Suprapubic skin (tissue), 4 donors: ENCODE results near the gene GRM7. TPM values are rescaled to one million over a fixed set of nuclear protein-coding genes. Genes with fewer than 3 reads are reported as not detected.

ENCODE experiments used
- DNase-seq, 2 donors: peaks; one replicate each; pipeline ENCODE4 v3.0.0-alpha.2; 2019; ENCODE audit warnings: low spot score in 2 of 2
- H3K27ac ChIP-seq: fragments of 200-600 bp; sonication (generic); one replicate; pipeline ENCODE4 v1.5.1; 2019
- H3K27me3 ChIP-seq: fragments of 200-600 bp; sonication (generic); one replicate; pipeline ENCODE4 v1.5.1; 2019
- H3K36me3 ChIP-seq: fragments of 200-600 bp; sonication (generic); one replicate; pipeline ENCODE4 v1.5.1; 2019
- H3K4me1 ChIP-seq: fragments of 200-600 bp; sonication (generic); one replicate; pipeline ENCODE4 v1.5.1; 2019
- H3K4me3 ChIP-seq: fragments of 200-600 bp; sonication (generic); one replicate; pipeline ENCODE4 v1.5.1; 2019; ENCODE audit warnings: mild to moderate bottlenecking
- H3K9me3 ChIP-seq: fragments of 200-600 bp; sonication (generic); one replicate; pipeline ENCODE4 v1.5.1; 2019
- EP300 ChIP-seq: sonication (generic); formaldehyde crosslinking; IDR thresholded peaks from one replicate; pipeline ENCODE4 v1.6.1; 2017; ENCODE audit warnings: antibody characterized with exemption
- POLR2A ChIP-seq, 2 donors: fragments of 450-650 bp; IDR thresholded peaks; one replicate each; pipeline ENCODE4 v1.6.1; 2017; ENCODE audit warnings: antibody characterized with exemption in 2 of 2, mild to moderate bottlenecking in 2 of 2, moderate library complexity in 2 of 2
- POLR2AphosphoS5 ChIP-seq, 3 donors: sonication (generic); formaldehyde crosslinking; IDR thresholded peaks; one replicate each; pipeline ENCODE4 v1.6.1; 2017; ENCODE audit warnings: antibody characterized with exemption in 3 of 3
- WGBS: methylation state at CpG from one replicate; pipeline ENCODE4 v1.1.5; 2018; 5-methylcytosine and 5-hydroxymethylcytosine counted together
- total RNA-seq, 4 donors: library from RNA; depleted of rRNA; stranded (reverse); fragments of >200 nt; gene quantifications; one replicate each; pipeline ENCODE4 v1.1.0, GENCODE V29; 2016
- TF ChIP-seq, protein P1 (sequence below), 2 donors: fragments of 200-600 bp in 1 of 2; fragments of 450-650 bp in 1 of 2; sonication (generic) in 1 of 2; IDR thresholded peaks; one replicate each; pipeline ENCODE4 v1.5.1; 2016 to 2019; ENCODE audit warnings: antibody characterized with exemption in 2 of 2, mild to moderate bottlenecking in 1 of 2, moderate library complexity in 1 of 2

Gene GRM7
- total RNA-seq, 4 donors from 2014 or later, result 0.21 to 0.48 TPM; not detected in 2

- Histone ChIP-seq H3K4me1 (no peaks in the 10 kb centered on the region), H3K36me3 (no peaks in the 10 kb centered on the region), H3K4me3 (no peak overlapping the region), H3K9me3 (no peaks in the 10 kb centered on the region), H3K27ac (no peak overlapping the region), H3K27me3 (no peaks in the 10 kb centered on the region)
- TF ChIP-seq POLR2A (IDR thresholded peaks at IDR 0.05), result no peak
- no peak for TF ChIP-seq EP300
- TF ChIP-seq POLR2AphosphoS5 (IDR thresholded peaks at IDR 0.05), result no peak
- TF ChIP-seq, protein P1, sequence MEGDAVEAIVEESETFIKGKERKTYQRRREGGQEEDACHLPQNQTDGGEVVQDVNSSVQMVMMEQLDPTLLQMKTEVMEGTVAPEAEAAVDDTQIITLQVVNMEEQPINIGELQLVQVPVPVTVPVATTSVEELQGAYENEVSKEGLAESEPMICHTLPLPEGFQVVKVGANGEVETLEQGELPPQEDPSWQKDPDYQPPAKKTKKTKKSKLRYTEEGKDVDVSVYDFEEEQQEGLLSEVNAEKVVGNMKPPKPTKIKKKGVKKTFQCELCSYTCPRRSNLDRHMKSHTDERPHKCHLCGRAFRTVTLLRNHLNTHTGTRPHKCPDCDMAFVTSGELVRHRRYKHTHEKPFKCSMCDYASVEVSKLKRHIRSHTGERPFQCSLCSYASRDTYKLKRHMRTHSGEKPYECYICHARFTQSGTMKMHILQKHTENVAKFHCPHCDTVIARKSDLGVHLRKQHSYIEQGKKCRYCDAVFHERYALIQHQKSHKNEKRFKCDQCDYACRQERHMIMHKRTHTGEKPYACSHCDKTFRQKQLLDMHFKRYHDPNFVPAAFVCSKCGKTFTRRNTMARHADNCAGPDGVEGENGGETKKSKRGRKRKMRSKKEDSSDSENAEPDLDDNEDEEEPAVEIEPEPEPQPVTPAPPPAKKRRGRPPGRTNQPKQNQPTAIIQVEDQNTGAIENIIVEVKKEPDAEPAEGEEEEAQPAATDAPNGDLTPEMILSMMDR (IDR thresholded peaks at IDR 0.05), result no peak
- DNase-seq, result no peak
Observed at GRCh38 chr3:7536510-7536909, 675.6 kb downstream of the GRM7 start.

GRCh38 chr3:7536921-7537320, 676.0 kb downstream of the GRM7 start:
- no peaks in the 10 kb centered on the region for H3K36me3 ChIP-seq
- H3K27me3 ChIP-seq, result no peaks in the 10 kb centered on the region
- H3K9me3 ChIP-seq, result no peaks in the 10 kb centered on the region
- 96% methylated on average over 1 of the region's 1 CpG for WGBS
- no peak for DNase-seq
- H3K4me1 ChIP-seq, result no peaks in the 10 kb centered on the region
- H3K4me3 ChIP-seq, result no peak overlapping the region
- no peak overlapping the region for H3K27ac ChIP-seq
- TF ChIP-seq, protein P1 (IDR thresholded peaks at IDR 0.05), result no peak
- TF ChIP-seq POLR2AphosphoS5 (IDR thresholded peaks at IDR 0.05) (no peak), POLR2A (IDR thresholded peaks at IDR 0.05) (no peak), EP300 (no peak)

GRCh38 chr3:7543294-7543880, 682.5 kb downstream of the GRM7 start:
- no peak for DNase-seq
- TF ChIP-seq POLR2AphosphoS5 (IDR thresholded peaks at IDR 0.05), result no peak
- TF ChIP-seq, protein P1 (IDR thresholded peaks at IDR 0.05), result no peak
- TF ChIP-seq POLR2A (IDR thresholded peaks at IDR 0.05), result no peak
- TF ChIP-seq EP300, result no peak
- Histone ChIP-seq H3K4me1 (no peaks in the 10 kb centered on the region), H3K4me3 (no peak overlapping the region), H3K9me3 (no peaks in the 10 kb centered on the region), H3K36me3 (no peaks in the 10 kb centered on the region), H3K27me3 (no peaks in the 10 kb centered on the region), H3K27ac (no peak overlapping the region)
- 44% methylated on average over 5 of the region's 5 CpGs for WGBS

DNA sequence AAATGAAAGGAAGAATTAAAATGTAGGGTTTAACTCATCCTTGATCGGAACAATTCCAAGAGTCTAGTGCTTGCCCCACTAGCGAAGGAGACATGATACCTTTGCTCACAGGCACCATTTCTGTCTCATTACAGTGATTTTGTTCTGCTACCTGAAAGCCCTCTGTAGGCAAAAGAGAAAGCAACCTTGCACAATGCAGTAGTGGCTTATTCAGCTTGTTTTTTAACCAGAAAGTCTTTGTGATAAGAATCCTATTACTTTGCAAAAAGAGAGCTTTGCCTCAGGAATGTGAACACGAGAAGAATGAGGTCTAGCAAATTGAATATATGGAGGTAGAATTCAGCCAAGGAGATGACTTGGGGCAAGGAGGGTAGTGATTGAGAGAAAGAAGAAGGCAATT, 684.4 kb downstream of the GRM7 start:
- no peaks in the 10 kb centered on the region for H3K27me3 ChIP-seq
- TF ChIP-seq EP300 (no peak), POLR2A (IDR thresholded peaks at IDR 0.05) (no peak), POLR2AphosphoS5 (IDR thresholded peaks at IDR 0.05) (no peak)
- TF ChIP-seq, protein P1 (IDR thresholded peaks at IDR 0.05), result no peak
- H3K4me3 ChIP-seq, result no peak overlapping the region
- H3K27ac ChIP-seq, result no peak overlapping the region
- no peak for DNase-seq
- 71% methylated on average over 3 of the region's 3 CpGs for WGBS
- no peaks in the 10 kb centered on the region for H3K4me1 ChIP-seq
- no peaks in the 10 kb centered on the region for H3K9me3 ChIP-seq
- no peaks in the 10 kb centered on the region for H3K36me3 ChIP-seq

DNA sequence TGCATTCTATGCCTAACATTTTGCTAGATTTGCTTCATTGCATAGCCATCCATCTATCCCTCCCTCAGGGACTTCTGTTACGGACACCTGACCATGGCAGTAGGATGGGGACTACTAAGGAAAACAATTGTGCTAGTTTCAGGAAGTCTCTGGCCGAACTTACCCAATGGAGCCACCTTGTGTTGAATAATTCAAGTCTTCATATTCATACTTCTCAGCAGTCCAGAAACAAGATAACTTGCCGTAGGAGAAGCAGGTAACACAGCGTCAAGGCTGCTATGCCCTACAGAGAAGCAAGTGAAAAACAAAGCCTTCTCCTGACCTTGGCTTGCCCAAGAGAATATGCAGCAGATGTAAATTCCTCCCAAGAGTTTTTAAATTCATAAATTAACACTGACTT, 685.3 kb downstream of the GRM7 start:
- no peak overlapping the region for H3K4me3 ChIP-seq
- no peaks in the 10 kb centered on the region for H3K4me1 ChIP-seq
- H3K9me3 ChIP-seq, result no peaks in the 10 kb centered on the region
- DNase-seq, result no peak
- H3K36me3 ChIP-seq, result no peaks in the 10 kb centered on the region
- WGBS, result 66% methylated on average over 4 of the region's 4 CpGs
- no peak overlapping the region for H3K27ac ChIP-seq
- H3K27me3 ChIP-seq, result no peaks in the 10 kb centered on the region
- TF ChIP-seq EP300 (no peak), POLR2AphosphoS5 (IDR thresholded peaks at IDR 0.05) (no peak), POLR2A (IDR thresholded peaks at IDR 0.05) (no peak)
- TF ChIP-seq, protein P1 (IDR thresholded peaks at IDR 0.05), result no peak
